Measurements from ENCODE around the gene RTF2. TPM values are rescaled to one million over a fixed set of nuclear protein-coding genes. Genes with fewer than 3 reads are reported as not detected.

Gene RTF2
- total and polyA plus RNA-seq, 2 donors (not counting 1 experiment from before 2014, with no cell fraction given), result 100 to 107 TPM

- Histone ChIP-seq H3K27me3 (ENCODE audit: control insufficient read depth, insufficient read depth, low read length) (no peaks in the 10 kb centered on the region), H4K20me1 (ENCODE audit: control insufficient read depth, extremely low read depth, insufficient read depth, low read length) (no peaks in the 10 kb centered on the region), H3K79me2 (ENCODE audit: control insufficient read depth, insufficient read depth, low read length) (no peaks in the 10 kb centered on the region), H3K9ac (ENCODE audit: insufficient read depth, low read length) (no peak overlapping the region), H3K4me3 (replicated peaks in 1 of 4; ENCODE audit: control extremely low read depth in 1 of 4, insufficient read depth in 1 of 4, low read depth in 3 of 4, low read length in 4 of 4) (no peak overlapping the region), H3K4me2 (ENCODE audit: extremely low read depth, insufficient read depth, low read length) (no peak overlapping the region), H2AFZ (ENCODE audit: low read length) (no peak overlapping the region), H3K27ac (ENCODE audit: insufficient read depth, low read length) (no peak overlapping the region), H3K36me3 (ENCODE audit: control insufficient read depth, insufficient read depth, low read length) (peaks cover 13% of the 10 kb centered on the region), H3K9me3 (ENCODE audit: control insufficient read depth, insufficient read depth, low read depth, low read length) (no peaks in the 10 kb centered on the region), H3K4me1 (ENCODE audit: control insufficient read depth, extremely low read depth, insufficient read depth, low read length) (no peaks in the 10 kb centered on the region)
- DNase-seq (ENCODE audit: low read depth in 2 of 2), result no peak
- TF ChIP-seq EZH2 (IDR thresholded peaks at IDR 0.05; ENCODE audit: low read length, missing control alignments) (no peak), CTCF (conservative IDR thresholded peaks at IDR 0.05 in 1 of 2, IDR thresholded peaks at IDR 0.05 in 1 of 2; ENCODE audit: low read depth in 1 of 2, low read length in 2 of 2) (no peak)
These were observed 5.0 kb upstream of the RTF2 start for GRCh38 chr20:56463428-56463827.

GRCh38 chr20:56465997-56466396 is 2.4 kb upstream of the RTF2 start:
- Histone ChIP-seq H3K4me3 (replicated peaks in 1 of 4; ENCODE audit: control extremely low read depth in 1 of 4, insufficient read depth in 1 of 4, low read depth in 3 of 4, low read length in 4 of 4) (no peak overlapping the region), H3K27me3 (ENCODE audit: control insufficient read depth, insufficient read depth, low read length) (no peaks in the 10 kb centered on the region), H3K36me3 (ENCODE audit: control insufficient read depth, insufficient read depth, low read length) (peaks cover 2% of the 10 kb centered on the region), H4K20me1 (ENCODE audit: control insufficient read depth, extremely low read depth, insufficient read depth, low read length) (no peaks in the 10 kb centered on the region), H3K79me2 (ENCODE audit: control insufficient read depth, insufficient read depth, low read length) (peaks cover 26% of the 10 kb centered on the region), H3K9ac (ENCODE audit: insufficient read depth, low read length) (no peak overlapping the region), H2AFZ (ENCODE audit: low read length) (no peak overlapping the region), H3K9me3 (ENCODE audit: control insufficient read depth, insufficient read depth, low read depth, low read length) (no peaks in the 10 kb centered on the region), H3K4me2 (ENCODE audit: extremely low read depth, insufficient read depth, low read length) (no peak overlapping the region), H3K27ac (ENCODE audit: insufficient read depth, low read length) (no peak overlapping the region), H3K4me1 (ENCODE audit: control insufficient read depth, extremely low read depth, insufficient read depth, low read length) (peaks cover 8% of the 10 kb centered on the region)
- DNase-seq (ENCODE audit: low read depth in 2 of 2), result no peak
- TF ChIP-seq EZH2 (IDR thresholded peaks at IDR 0.05; ENCODE audit: low read length, missing control alignments) (no peak), CTCF (conservative IDR thresholded peaks at IDR 0.05 in 1 of 2, IDR thresholded peaks at IDR 0.05 in 1 of 2; ENCODE audit: low read depth in 1 of 2, low read length in 2 of 2) (no peak)

GRCh38 chr20:56467968-56468315 is 485 bp upstream of the RTF2 start:
- H3K4me2 ChIP-seq (ENCODE audit: extremely low read depth, insufficient read depth, low read length), result peak overlapping the region; percentile 80
- peaks cover 2% of the 10 kb centered on the region for H3K36me3 ChIP-seq (ENCODE audit: control insufficient read depth, insufficient read depth, low read length)
- peak overlapping the region; percentile 66 for H2AFZ ChIP-seq (ENCODE audit: low read length)
- peak overlapping the region; percentile 97 for H3K27ac ChIP-seq (ENCODE audit: insufficient read depth, low read length)
- DNase-seq (ENCODE audit: low read depth in 2 of 2), result no peak
- no peaks in the 10 kb centered on the region for H4K20me1 ChIP-seq (ENCODE audit: control insufficient read depth, extremely low read depth, insufficient read depth, low read length)
- H3K4me1 ChIP-seq (ENCODE audit: control insufficient read depth, extremely low read depth, insufficient read depth, low read length), result peaks cover 8% of the 10 kb centered on the region
- peak overlapping the region; percentile 75 for H3K9ac ChIP-seq (ENCODE audit: insufficient read depth, low read length)
- H3K4me3 ChIP-seq (replicated peaks in 1 of 4; ENCODE audit: control extremely low read depth in 1 of 4, insufficient read depth in 1 of 4, low read depth in 3 of 4, low read length in 4 of 4), result peak overlapping the region; percentile 65 to 97 (median 70)
- no peaks in the 10 kb centered on the region for H3K9me3 ChIP-seq (ENCODE audit: control insufficient read depth, insufficient read depth, low read depth, low read length)
- H3K79me2 ChIP-seq (ENCODE audit: control insufficient read depth, insufficient read depth, low read length), result peaks cover 33% of the 10 kb centered on the region
- TF ChIP-seq EZH2 (IDR thresholded peaks at IDR 0.05; ENCODE audit: low read length, missing control alignments), result no peak
- TF ChIP-seq CTCF (conservative IDR thresholded peaks at IDR 0.05 in 1 of 2, IDR thresholded peaks at IDR 0.05 in 1 of 2; ENCODE audit: low read depth in 1 of 2, low read length in 2 of 2), result no peak
- no peaks in the 10 kb centered on the region for H3K27me3 ChIP-seq (ENCODE audit: control insufficient read depth, insufficient read depth, low read length)
